ENCODE data around the gene SKP1.

SKP1 gene

DNA sequence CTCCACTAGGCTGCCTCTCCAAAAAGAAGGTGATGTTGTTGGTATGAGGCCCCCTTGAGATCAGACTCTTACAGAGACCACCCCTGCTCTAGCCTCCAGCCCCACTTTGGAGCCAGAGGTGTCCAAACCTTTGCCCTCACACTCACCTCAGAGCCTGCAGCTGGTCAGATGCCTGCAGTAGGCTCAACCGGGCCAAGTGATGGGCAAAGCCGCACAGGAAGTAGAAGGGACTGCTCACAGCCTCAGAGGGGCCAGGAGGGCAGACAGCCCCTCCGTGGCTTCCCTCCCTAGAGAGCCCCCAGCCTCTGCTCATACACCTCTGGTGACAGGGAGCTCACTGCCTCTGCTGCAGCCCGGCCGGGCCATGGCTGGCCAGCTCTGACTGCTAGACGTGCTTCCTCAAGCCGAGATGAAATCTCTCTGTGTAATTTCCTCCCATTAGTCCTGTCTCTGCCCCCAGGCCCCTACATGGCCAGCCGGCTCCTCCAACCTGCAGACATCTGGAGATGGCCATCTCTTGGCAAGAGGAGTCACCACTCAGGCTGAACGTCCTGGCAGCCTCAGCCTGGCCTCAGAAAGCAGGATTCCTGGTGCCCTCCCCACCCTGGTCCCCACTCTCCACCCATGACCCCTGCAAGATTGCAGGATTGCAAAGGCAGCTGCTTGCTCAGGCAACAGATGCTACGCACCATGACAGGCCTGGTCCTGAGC, 69.6 kb downstream of the SKP1 start:
- H3K4me3 ChIP-seq (ENCODE audit: extremely low read depth, insufficient read depth, low read length, poor library complexity, severe bottlenecking): no peak overlapping the region
- 82 to 86% methylated on average over 9 to 10 of the region's 10 CpGs for WGBS, 2 experiments (ENCODE audit: insufficient coverage in 2 of 2)

GRCh38 chr5:134103998-134104654, 72.6 kb downstream of the SKP1 start:
- 91 to 96% methylated on average over 5 to 8 of the region's 11 CpGs for WGBS, 2 experiments (ENCODE audit: insufficient coverage in 2 of 2)
- Histone ChIP-seq H3K4me3 (ENCODE audit: extremely low read depth, insufficient read depth, low read length, poor library complexity, severe bottlenecking) (no peak overlapping the region), H3K9me3 (ENCODE audit: control insufficient read depth, low read length) (no peaks in the 10 kb centered on the region), H3K36me3 (ENCODE audit: control insufficient read depth, insufficient read depth, low read length) (no peaks in the 10 kb centered on the region), H3K27ac (ENCODE audit: low read depth, low read length, severe bottlenecking) (no peak overlapping the region), H3K4me1 (ENCODE audit: control insufficient read depth, insufficient read depth, low read length, poor library complexity, severe bottlenecking) (peaks cover 22% of the 10 kb centered on the region)

More for the DNA sequence above, 69.6 kb downstream of the SKP1 start:
- Histone ChIP-seq H3K36me3 (ENCODE audit: control insufficient read depth, insufficient read depth, low read length) (no peaks in the 10 kb centered on the region), H3K9me3 (ENCODE audit: control insufficient read depth, low read length) (no peaks in the 10 kb centered on the region), H3K27ac (ENCODE audit: low read depth, low read length, severe bottlenecking) (peak overlapping the region; percentile 29), H3K4me1 (ENCODE audit: control insufficient read depth, insufficient read depth, low read length, poor library complexity, severe bottlenecking) (peaks cover 7% of the 10 kb centered on the region)

DNA sequence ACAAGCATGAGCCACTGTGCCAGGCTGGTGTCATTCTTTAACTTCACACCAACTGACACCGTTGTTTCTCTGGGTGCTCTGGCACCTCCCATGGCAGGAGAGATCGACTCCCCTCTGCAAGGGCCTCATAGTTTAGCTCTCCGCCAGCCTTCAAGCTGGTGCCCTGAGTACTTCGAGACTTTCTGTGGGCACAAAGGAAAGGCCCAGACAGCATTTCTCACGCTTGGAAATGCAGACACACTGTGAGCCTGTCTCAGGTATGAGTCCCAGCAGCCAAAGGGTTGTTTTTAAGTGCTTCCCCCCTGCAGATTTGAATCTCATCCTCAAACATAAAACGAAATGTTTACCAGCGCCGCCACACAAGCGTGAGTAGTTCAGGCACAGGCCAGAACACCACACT, 73.4 kb downstream of the SKP1 start:
- 87 to 90% methylated on average over 9 of the region's 9 CpGs for WGBS, 2 experiments (ENCODE audit: insufficient coverage in 2 of 2)
- no peak overlapping the region for H3K27ac ChIP-seq (ENCODE audit: low read depth, low read length, severe bottlenecking)
- H3K9me3 ChIP-seq (ENCODE audit: control insufficient read depth, low read length): no peaks in the 10 kb centered on the region
- H3K4me1 ChIP-seq (ENCODE audit: control insufficient read depth, insufficient read depth, low read length, poor library complexity, severe bottlenecking): peaks cover 22% of the 10 kb centered on the region
- H3K4me3 ChIP-seq (ENCODE audit: extremely low read depth, insufficient read depth, low read length, poor library complexity, severe bottlenecking): no peak overlapping the region
- no peaks in the 10 kb centered on the region for H3K36me3 ChIP-seq (ENCODE audit: control insufficient read depth, insufficient read depth, low read length)

DNA sequence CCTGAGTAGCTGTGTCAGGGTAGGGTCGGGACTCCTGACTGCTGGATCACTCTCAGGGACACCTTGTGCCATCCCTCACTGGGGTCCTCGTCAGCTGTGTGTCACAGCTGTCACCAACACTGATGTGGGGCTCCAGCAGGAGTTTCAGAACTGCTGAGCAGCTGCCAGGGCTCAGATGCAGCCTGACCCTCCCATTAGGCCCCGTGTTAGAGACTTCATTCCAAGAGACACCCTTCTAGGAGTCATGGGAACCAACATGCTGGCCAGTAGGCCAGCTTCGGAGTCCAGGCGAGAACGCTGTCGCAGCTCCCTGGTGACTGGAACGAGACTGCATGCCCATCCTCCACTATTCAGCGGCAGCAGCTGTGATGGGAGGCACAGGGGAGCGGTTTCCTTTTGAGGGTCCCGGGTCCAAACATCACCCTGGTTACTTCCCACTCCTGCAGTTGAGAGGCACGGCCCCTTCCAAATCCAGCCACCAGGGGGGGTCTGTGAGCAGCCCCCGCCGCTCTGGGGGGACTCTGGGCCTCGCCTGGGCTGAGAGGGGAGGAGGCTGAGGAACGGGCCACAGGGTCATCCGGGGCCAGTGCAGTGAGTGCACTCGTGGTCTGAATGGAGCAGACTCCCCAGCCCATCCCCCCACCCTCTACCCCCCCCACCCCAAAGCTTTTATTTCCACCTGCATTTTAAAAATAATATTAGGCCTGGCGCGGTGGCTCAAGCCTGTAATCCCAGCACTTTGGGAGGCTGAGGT, 74.9 kb downstream of the SKP1 start:
- no peaks in the 10 kb centered on the region for H3K36me3 ChIP-seq (ENCODE audit: control insufficient read depth, insufficient read depth, low read length)
- WGBS, 2 experiments (ENCODE audit: insufficient coverage in 2 of 2): 48 to 57% methylated on average over 8 to 10 of the region's 20 CpGs
- H3K9me3 ChIP-seq (ENCODE audit: control insufficient read depth, low read length): no peaks in the 10 kb centered on the region
- no peak overlapping the region for H3K4me3 ChIP-seq (ENCODE audit: extremely low read depth, insufficient read depth, low read length, poor library complexity, severe bottlenecking)
- peaks cover 18% of the 10 kb centered on the region for H3K4me1 ChIP-seq (ENCODE audit: control insufficient read depth, insufficient read depth, low read length, poor library complexity, severe bottlenecking)
- H3K27ac ChIP-seq (ENCODE audit: low read depth, low read length, severe bottlenecking): no peak overlapping the region

DNA sequence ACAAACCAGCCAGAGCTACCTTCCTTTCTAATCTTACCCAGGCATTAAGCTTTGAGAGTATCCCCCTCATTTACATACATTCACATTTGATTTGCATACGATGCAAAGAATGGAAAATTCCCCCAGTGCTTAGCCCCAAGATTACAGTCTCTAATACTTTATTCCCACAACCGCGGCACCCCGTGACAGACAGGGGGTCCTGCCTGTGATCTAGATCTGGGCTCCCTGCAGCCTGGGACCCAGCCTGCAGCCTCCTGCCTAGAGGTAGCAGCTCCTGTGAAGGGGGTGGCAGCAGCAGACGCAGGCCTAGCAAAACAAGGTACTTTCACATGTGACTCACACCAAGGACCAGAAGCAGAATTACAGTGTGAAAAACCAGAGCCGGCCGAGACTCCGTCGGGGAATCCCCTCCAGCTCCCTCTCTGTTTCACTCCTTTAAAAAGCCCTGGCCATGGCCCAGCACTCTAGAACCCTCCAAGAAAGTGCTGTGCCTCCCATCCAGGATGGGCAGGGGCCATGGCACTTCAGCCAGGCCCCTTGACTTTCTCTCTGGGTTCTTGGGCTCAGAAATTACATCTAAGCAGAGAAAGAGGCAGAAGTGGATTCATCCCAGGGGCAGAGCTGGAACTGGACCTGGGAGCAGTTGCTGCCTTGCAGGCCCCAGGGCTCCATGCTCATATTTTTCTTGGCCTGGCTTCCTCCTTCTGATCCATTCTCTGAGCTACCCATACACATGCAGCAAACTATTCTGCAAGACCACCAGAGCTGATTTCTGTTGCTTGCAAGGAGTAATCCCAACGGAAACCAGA, 76.3 kb downstream of the SKP1 start:
- peak overlapping the region; percentile 81 for H3K27ac ChIP-seq (ENCODE audit: low read depth, low read length, severe bottlenecking)
- 23 to 26% methylated on average over 9 to 10 of the region's 10 CpGs for WGBS, 2 experiments (ENCODE audit: insufficient coverage in 2 of 2)

GRCh38 chr5:134099939-134100282, 76.8 kb downstream of the SKP1 start:
- peaks cover 15% of the 10 kb centered on the region for H3K4me1 ChIP-seq (ENCODE audit: control insufficient read depth, insufficient read depth, low read length, poor library complexity, severe bottlenecking)
- 56 to 100% methylated on average over 2 of the region's 2 CpGs for WGBS, 2 experiments (ENCODE audit: insufficient coverage in 2 of 2)
- H3K27ac ChIP-seq (ENCODE audit: low read depth, low read length, severe bottlenecking): no peak overlapping the region

More for the DNA sequence above, 76.3 kb downstream of the SKP1 start:
- no peaks in the 10 kb centered on the region for H3K9me3 ChIP-seq (ENCODE audit: control insufficient read depth, low read length)
- no peak overlapping the region for H3K4me3 ChIP-seq (ENCODE audit: extremely low read depth, insufficient read depth, low read length, poor library complexity, severe bottlenecking)
- no peaks in the 10 kb centered on the region for H3K36me3 ChIP-seq (ENCODE audit: control insufficient read depth, insufficient read depth, low read length)
- H3K4me1 ChIP-seq (ENCODE audit: control insufficient read depth, insufficient read depth, low read length, poor library complexity, severe bottlenecking): peaks cover 15% of the 10 kb centered on the region

GRCh38 chr5:134099288-134099872, 77.4 kb downstream of the SKP1 start:
- Histone ChIP-seq H3K27ac (ENCODE audit: low read depth, low read length, severe bottlenecking) (no peak overlapping the region), H3K36me3 (ENCODE audit: control insufficient read depth, insufficient read depth, low read length) (no peaks in the 10 kb centered on the region), H3K4me1 (ENCODE audit: control insufficient read depth, insufficient read depth, low read length, poor library complexity, severe bottlenecking) (peaks cover 15% of the 10 kb centered on the region), H3K4me3 (ENCODE audit: extremely low read depth, insufficient read depth, low read length, poor library complexity, severe bottlenecking) (no peak overlapping the region), H3K9me3 (ENCODE audit: control insufficient read depth, low read length) (no peaks in the 10 kb centered on the region)
- WGBS, 2 experiments (ENCODE audit: insufficient coverage in 2 of 2): 89 to 90% methylated on average over 5 to 9 of the region's 11 CpGs

More at GRCh38 chr5:134099939-134100282, 76.8 kb downstream of the SKP1 start:
- Histone ChIP-seq H3K9me3 (ENCODE audit: control insufficient read depth, low read length) (no peaks in the 10 kb centered on the region), H3K4me3 (ENCODE audit: extremely low read depth, insufficient read depth, low read length, poor library complexity, severe bottlenecking) (no peak overlapping the region), H3K36me3 (ENCODE audit: control insufficient read depth, insufficient read depth, low read length) (no peaks in the 10 kb centered on the region)
